ENCODE measurements around the gene ZPBP2.
"Not testable (repeated sequence)": the region's sequence is repeated elsewhere in the genome, so short reads cannot be mapped to it uniquely, and the experiment has no call there.

DNA sequence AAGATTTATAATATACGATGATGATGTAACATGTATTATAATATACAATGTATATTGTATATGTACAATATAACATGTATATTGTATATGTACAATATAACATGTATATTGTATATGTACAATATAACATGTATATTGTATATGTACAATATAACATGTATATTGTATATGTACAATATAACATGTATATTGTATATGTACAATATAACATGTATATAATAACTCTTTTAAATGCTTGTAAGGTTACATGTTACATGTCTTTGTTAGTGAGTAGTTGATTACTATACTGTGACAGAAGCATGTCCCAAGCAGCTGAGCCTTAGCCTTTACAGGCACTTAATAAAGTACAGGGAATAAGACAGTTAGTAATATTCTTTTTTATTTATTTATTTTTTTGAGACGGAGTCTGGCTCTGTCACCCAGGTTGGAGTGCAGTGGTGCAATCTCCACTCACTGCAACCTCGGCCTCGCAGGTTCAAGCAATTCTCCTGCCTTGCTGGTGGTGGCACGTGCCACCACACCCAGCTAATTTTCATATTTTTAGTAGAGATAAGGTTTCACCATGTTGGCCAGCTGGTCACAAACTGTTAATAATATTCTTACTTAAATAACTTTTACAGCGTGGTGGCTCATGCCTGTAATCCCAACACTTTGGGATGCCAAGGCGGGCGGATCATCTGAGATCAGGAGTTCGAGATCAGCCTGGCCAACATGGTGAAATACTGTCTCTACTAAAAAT is 11.9 kb upstream of the ZPBP2 start:
- TF ChIP-seq, protein P1, sequence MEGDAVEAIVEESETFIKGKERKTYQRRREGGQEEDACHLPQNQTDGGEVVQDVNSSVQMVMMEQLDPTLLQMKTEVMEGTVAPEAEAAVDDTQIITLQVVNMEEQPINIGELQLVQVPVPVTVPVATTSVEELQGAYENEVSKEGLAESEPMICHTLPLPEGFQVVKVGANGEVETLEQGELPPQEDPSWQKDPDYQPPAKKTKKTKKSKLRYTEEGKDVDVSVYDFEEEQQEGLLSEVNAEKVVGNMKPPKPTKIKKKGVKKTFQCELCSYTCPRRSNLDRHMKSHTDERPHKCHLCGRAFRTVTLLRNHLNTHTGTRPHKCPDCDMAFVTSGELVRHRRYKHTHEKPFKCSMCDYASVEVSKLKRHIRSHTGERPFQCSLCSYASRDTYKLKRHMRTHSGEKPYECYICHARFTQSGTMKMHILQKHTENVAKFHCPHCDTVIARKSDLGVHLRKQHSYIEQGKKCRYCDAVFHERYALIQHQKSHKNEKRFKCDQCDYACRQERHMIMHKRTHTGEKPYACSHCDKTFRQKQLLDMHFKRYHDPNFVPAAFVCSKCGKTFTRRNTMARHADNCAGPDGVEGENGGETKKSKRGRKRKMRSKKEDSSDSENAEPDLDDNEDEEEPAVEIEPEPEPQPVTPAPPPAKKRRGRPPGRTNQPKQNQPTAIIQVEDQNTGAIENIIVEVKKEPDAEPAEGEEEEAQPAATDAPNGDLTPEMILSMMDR (IDR thresholded peaks at IDR 0.05) = not testable (repeated sequence)
- TF ChIP-seq POLR2A (IDR thresholded peaks at IDR 0.05) = not testable (repeated sequence)

All from right lobe of liver (tissue), 4 donors.